ENCODE results near the gene COLGALT1.

COLGALT1 gene

DNA sequence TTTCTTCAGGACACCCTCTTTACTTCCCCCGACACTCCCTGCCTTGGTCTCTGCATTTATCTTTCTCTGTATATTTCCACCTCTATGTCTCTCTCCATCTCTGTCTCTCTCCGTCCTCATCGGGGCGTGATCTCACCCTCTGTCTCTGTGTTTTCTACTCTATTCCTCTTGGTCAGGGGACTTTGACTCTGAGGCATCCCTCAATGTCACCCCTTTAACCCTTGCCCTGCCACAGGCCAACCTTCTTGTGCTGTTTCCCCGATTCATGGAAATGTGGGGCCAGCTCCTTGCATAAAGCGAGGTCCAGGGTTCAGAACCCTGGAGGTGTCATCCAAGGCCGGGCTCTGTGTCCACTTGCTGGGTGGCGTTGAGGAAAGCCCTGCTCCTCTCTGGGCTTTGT lies 46.8 kb downstream of the COLGALT1 start:
- DNase-seq = no peak

DNA sequence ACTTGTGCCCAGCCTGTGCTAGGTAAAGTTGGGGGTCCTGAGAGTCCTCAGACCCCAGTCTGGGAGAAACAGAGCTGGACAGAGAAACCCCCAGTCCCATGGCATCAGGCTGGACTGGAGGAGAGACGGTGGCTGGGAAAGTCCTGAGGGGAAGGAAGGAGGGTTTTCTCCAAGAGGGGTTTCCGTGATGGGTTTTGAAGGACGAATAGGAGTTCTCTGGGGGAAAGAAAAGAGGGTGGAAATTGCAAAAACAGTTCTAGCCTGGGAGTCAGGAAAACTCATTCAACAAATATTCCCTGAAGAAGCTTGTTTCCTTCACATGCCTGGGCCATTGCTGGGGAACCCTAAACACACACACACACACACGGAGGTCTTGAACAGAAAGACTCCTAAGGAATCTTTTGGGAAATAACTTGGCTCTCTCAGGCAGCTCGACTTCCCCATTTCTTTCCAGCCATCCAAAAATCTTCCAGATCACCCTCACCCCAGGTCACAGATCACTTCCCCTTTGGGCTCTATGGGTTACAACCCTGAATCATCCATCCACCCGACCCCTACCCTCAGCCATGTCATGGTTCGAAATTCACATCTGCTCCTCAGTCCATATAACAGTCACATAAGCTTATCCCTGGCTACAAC lies 47.5 kb downstream of the COLGALT1 start:
- peak; percentile 18 to 27 for DNase-seq

DNA sequence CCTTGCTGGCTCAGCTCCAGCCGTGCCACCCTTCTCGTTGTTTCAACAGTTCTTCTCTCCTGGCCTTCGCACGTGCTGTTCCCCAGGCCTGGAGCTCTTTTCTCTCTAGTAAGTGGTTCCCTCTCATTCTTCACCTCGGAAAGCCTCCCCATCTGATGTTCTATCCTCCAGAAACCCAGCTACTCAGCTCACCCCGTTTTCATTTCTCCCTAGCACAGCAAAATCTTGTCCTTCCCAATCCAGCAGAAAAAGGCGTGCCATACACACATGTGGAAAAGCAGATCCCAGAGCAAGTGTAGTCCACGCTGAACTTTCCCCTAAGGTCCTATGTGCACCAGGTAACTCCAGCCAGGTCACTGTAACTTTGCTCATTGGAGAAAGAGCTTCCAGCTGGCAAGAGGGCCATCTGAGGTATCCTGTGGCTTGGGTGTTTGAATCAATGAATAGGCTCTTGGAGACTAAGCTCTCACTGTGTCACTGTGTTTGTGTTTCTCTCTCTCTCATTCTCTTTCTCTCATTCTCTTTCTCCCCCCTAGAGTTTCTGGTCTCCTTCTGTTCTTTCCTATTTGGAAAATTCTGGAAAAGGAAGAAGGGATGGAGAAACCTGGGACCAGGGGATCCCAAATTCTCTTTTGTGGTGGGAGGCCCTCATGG lies 49.0 kb downstream of the COLGALT1 start:
- DNase-seq = no peak

DNA sequence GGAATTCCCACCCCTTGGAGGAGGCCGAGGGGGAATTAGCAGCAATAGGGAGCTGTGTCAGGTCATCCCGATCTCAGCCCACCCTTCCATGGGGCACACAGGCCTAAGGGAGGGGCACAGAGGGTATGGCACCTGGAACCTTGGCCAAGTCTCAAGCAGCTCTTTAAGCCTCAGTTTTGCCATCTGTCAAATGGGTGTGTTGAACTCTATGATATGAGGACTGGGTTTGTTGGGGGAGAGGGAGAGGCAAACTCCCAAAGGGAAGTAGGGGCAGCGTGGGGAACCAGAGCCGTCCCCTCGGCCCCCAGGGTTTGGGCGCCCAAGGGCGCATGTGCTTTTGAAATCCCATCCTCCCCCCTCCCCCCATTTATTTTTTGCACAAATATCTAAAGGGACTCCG lies 49.7 kb downstream of the COLGALT1 start:
- no peak for DNase-seq

DNA sequence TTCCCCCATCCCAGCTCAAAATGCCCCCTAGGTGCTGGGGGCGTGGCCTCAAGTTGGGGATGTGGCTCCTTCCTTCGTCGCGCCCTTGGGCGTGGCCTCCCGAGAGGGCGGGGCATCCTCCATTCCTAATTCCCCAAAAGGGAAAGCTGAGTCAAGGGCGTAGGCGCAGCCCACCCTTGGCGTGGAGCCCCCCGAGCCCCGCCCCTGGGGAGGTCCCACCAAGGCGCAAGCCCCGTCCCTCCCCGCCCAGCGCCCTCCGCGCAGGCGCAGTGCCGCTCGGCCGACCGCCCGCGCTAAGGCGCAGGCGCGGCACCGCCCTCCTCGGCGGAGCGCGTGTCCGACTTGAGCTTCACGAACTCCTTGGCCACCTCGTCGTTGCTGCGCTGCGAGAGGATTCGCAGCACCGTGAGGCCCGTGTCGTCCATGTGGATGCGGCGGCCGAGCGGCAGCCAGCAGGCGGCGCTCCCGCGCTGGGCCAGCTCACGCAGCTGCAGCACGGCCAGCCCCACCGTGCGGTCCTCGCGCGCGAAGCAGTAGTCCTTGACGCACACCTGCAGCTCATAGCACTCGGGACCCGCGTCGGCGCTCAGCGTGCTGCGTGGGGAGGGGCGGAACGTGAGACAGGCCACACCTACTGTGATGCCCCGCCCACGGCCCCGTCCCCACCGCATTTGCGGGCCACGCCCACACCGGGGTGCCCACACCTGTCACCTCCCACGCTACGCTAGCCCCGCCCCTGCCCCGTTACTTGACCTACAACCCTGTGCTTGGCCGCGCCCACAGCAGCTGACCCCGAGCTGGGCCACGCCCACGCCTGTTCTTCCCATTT lies 50.5 kb downstream of the COLGALT1 start:
- peak; percentile 92 to 97 for DNase-seq

DNA sequence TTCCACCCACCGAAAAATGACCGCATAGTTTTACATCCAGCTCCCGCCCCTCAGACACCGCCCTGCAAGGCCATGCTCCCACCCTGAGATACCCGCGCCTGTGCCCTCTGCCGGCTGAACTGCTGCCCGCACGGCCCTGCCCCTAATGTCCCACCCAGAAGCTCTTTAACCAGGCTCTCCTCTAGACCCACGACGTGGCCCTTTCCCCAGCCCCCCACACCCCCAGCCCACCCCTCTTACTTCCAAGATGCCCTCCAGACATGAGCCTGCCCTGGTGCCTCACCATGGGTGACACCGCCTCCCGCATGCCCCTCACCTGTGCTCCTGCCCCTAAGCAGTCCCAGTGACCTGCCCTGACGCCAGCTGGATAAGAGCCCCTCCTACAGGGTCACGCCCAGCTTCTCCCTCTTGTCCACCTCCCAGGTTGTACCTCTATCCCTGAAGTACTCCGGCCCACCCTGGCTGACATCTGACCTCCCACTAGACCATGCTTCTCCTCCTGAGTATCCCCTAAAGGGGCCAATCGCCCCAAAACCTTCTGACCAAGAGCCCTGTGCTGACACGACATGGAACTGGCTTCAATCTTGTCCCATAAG lies 51.2 kb downstream of the COLGALT1 start:
- no peak for DNase-seq

DNA sequence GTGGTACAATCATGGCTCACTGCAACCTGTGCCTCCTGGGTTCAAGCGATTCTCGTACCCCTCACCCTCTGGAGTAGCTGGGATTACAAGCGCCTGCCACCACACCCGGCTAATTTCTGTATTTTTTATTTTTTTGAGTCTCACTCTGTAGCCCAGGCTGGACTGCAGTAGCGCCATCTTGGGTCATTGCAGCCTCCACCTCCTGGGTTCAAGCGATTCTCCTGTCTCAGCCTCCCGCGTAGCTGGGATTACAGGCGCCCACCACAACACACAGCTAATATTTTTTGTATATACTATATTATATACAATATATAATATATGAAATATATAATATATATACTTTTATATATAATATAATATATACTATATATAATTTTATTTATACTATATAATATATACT lies 52.5 kb downstream of the COLGALT1 start:
- DNase-seq = no peak

DNA sequence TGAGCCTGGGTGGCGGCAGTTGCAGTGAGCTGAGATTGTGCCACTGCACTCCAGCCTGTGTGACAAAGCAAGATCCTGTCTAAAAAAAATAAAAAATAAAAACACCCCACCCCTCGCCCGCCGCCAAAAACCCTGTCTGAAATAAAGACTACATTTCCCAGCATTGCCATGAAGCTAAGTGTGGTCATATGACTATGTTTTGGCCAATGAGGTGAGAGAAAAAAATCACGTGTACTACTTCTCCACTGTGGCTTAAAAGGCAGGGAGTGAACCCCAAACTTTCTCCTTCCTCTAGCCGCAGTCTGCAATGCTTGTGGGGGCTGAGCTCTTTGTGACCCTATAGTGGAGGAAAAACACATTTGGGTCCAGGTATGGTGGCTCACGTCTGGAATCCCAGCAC lies 54.9 kb downstream of the COLGALT1 start:
- peak; percentile 39 to 55 for DNase-seq

DNA sequence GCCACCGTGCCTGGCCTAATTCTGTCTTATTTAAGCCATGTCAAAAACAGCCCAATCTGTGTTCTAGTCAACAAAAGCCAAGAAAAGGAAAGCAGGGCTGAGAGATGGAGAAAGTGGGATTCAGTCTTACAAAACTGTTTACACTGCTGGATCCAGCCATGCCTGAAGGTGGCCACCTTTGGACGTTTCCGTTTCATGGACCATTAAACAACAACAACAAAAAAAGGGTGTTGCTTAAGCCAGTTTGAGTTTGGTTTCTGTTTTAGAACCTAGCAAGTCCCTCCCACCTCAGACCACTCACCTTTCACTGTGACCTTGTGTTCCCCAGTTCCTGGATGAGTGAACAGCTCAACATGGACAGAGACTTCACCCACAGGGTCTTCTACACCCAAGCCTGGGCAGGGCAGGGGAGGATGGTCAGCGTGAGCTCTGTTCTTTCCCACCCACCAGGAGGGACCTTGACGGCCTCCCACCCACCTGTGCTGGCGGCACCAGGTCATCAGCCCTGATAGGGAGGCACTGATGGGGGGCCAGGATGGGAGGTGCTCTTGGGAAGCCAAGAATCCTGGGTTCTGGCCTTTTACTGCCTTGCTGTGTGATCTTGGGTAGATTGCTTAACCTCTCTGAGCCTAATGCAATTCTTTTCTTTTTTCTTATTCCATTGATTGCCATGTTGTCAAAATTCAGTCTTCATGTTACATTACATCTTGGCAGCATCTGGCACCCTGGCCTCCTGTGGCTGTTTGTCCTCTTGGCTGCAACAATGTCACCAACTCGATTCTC lies 56.2 kb downstream of the COLGALT1 start:
- DNase-seq = no peak

DNA sequence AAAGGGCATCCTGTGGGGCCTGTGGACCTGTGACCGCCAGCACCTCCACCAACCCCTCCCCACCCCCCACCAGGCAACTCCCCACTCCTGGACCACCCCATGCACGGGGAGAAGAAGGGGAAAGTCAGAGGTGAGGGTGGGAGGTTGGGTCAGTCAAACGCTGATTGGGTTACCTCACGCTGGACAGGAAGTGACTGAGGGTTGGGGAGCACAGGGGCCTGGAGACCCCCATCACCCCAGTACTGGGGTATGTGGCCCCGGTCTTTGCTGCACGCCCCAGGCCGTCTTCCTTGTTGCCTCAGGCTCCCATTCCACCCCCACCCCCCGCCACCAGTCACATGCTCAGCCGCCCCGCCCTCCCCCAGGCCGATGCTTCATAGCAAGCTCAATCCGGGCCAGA lies 59.0 kb downstream of the COLGALT1 start:
- no peak for DNase-seq

DNA sequence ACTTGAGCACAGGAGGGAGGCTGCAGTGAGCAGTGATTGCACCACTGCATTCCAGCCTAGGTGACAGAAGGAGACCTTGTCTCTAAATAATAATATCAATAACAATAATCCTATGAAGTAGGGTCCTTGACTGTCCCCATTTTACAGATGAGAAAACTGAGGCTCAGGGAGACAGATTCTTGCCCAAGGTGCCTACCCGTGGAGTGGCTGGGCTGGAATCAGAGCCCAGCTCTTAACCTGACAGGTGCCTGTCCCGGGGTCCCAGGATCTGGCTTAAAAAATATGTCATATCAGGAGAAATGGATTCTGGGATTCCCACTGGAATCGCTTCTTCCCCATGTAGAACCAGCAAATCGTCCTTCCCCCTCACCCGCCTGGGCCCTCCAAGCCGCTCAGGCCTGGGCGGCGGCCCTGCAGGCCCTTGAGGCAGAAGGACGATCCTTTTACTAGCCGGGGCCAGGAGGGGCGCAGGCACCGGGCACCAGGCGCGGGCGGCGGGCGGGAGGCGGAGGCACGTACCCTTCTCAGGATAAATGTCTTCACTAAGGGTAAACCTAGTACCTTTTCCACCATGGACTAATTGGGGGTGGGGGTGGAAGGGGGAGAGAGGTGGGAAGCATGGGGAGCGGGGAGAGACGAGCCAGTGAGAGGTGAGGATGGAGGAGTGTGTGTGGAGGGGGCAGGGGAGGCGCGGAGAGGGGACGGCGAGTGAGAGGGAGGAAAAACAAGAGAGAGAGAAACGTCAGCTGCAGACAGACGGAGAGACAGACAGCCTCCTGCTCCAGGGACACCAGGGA lies 60.6 kb downstream of the COLGALT1 start:
- DNase-seq = no peak

DNA sequence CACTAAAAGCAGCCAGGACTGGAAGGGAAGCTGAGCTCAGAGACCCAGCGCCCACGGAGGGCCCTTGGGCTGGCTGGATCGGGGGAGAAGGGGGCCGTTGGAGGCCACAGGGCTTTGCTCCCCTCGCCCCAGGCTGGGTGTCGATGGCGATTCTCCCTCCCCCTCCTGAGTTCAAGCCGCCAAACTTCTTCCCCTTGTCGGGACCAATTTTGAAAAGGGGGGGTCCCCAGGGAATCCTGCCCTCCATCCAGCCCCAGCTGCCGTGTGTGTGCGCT lies 61.2 kb downstream of the COLGALT1 start:
- DNase-seq = no peak

DNA sequence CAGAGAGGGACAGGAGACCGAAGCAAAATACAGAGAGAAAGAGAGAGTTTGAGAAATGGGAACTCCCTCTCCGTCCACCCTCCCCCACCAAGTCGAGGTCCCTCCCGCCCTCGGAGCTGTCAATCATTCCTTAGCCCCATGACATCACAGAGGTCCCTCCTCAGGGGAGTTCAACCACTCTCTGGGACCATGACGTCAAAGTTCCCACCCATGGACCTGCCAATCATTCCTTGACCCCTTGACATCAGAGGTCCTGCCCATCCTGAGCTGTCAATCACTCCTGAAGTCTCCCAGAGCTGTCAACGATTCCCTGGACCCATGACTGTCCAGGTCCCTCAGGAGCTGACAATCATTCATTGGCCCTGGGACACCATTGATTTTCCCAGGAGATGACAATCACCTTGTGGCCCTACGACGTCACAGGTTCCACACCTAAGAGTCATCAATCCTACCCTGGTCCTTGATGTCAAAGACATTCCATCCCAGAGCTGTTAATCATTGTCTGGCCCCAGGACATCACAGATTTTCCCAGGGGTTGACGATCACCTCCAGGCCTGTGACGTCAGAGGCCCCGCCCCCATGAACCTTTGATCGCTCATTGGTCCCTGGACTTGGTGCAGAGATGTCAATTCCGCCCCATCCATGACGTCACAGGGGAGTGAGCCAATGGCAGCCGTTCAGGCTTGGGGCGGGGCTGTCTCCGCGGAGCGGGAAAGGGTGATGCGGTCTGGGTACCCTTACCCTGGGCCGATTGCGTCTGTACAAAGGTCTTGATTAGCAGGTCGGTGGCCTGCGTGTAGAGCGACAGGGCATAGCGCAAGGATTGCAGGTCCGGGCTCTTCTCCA lies 61.7 kb downstream of the COLGALT1 start:
- DNase-seq = peak; percentile 13 to 14

DNA sequence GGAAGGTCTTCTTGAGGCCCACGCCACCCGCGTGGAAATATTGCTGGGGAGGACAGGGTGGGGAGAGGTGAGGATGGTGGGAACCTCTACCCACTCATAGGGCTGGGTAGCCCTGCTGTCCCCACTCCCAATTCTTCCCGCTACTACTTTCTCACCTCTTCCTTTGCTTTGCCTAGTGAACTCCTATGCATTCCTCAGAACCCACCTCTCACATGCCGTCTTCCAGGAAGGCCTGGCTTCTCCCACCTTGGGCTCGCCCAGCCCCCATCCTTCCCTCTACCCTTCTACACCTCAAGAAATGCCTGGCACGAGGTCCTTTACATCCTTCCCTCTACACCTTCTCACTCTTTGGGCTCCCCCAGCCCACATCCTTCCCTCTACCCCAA lies 62.4 kb downstream of the COLGALT1 start:
- no peak for DNase-seq

DNA sequence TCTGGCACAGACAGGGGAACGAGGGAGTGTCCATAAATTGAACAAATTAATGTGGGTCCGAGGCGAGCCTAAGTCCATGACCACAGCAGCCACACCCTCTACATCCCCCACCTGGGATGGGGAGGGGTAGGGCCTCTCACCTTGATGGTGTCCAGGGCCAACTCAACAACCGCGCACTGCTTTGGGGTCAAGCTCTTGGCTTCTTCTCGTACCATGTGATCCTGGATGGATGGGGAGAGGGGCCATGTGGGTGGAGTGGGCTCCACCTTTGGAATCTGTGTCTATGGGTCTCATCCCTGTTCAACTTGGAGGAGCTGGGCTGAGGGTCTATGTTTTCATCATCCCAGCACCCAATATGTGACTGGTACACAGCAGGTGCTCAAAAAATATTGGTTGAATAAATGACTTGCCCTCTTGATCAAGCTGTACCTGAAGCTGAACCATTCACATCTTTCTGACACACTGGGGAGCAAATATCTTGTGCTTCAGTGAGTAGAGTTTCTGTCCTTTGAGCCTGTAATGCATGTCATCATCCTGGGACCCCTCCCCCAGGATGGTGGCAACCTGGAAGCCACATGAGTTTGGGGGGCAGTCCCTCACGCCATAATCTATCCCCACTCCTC lies 62.9 kb downstream of the COLGALT1 start:
- no peak for DNase-seq

DNA sequence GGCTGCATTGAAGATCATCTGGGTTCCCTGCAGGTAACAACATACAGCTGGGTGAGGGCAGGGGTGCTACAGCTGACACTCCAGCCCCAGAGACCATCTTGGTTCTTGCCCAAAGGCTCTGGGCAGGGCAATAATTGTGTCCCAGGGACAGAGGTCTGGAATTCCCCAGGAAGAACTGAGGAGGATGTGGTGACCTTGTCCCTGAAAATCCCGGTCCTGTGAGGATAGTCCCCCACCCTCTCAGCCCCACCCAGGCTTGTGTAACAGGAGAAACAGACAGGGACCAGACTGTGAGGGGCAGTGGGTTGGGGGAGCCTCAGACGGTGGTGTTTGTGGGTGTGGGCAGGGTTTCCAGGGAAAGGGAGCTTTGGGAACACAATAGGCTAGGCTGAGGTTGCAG lies 63.5 kb downstream of the COLGALT1 start:
- DNase-seq = no peak

DNA sequence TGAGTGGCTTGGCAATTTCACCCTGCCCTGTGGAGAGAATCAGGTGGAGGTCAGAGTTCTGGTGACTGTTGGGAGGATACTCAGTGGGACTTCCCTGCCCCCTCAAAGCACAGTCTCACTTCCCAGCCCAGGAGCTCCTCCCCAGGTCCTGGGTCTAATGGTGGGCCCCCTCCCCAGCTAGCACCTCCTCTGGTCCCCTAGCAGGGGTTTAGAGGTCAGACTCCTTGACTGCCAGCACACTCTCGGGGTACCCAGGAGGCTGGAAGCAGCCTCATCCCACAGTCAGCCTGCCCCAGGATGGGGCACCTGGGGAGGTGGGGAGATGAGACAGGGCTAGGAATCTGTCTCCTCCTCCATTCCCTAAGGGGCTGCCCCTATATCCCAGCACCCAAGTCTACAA lies 65.2 kb downstream of the COLGALT1 start:
- no peak for DNase-seq

DNA sequence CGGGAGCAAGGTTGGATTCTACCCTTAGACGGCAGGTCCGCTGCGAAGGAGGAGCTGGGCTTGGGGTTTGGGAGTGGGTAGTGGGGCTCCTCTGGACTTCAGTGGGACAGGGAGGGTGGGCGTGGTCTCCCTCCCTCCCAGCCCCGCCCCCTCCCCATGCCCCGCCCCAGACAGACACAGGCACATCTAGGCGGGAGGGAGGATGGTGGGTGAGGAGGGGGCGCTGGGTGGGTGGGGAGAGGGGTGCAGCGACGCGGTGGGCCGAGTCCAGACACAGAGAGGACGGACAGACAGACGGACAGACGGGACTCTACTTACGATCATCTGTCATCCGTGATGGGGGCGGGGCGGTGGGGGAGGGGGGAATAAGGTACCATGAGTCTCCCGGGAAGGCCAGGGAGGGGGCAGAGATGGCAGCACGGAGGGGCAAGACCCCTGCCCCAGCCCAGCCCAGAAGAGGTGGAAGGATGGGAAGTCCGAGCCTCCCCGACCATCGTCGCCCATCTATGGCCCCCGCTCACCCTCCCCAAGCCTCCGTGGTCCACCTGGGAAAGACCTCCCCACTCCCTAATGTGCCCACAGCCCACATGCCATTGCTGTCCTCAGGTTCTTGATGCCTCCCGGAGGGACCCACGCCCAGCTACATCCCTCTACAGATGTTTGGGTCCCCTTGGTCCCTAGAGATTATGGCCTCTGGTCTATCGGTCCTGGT lies 67.9 kb downstream of the COLGALT1 start:
- no peak for DNase-seq

DNA sequence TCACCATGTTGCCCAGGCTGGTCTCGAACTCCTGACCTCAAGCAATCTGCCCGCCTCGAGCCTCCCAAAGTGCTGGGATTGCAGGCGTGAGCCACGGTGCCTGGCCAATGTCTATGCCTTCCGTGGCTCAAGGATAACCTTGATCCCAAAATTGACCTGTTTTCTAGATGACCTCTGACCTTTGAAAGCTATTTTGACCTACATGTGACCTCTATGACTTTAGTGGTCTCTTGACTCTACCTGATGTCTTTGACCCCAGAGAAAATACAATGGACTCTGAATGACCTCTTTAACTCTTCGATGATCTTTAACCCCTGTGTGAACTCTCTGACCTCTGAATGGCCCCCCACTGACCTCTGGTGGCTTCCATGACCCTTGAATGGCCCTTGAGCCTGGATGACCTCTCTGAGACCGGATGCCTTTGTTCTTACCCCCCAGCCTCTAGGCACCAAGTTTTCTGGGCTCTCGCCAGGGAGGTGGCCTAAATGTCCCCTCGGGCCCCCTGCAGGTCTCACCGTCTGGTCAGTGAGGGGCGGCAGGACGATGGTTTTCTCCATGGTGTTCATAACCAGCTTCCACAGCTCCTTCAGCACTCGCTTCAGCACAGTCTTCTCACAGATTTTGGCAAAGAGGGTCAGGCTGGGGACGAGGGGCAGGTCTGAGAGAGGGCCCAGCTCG lies 69.0 kb downstream of the COLGALT1 start:
- DNase-seq = no peak
